Nephron (organoid): ENCODE data around the gene DUSP5.

Experiments
- H3K27ac Mint-ChIP-seq, 3 experiments: 2 replicates each; pipeline ENCODE4 v1.8.0; 2020; ENCODE audit warnings: mixed read lengths in 3 of 3, mild to moderate bottlenecking in 2 of 3, moderate library complexity in 1 of 3
- H3K27me3 Mint-ChIP-seq: 2 replicates; pipeline ENCODE4 v1.8.0; 2021; ENCODE audit warnings: low read depth, mild to moderate bottlenecking, moderate library complexity, mixed read lengths
- H3K36me3 Mint-ChIP-seq: 2 replicates; pipeline ENCODE4 v1.8.0; 2020; ENCODE audit warnings: low read depth, mixed read lengths
- H3K4me1 Mint-ChIP-seq: 2 replicates; pipeline ENCODE4 v1.8.0; 2020; ENCODE audit warnings: mixed read lengths
- H3K4me3 Mint-ChIP-seq, 3 experiments: 2 replicates each; pipeline ENCODE4 v1.8.0; 2020; ENCODE audit warnings: mild to moderate bottlenecking in 3 of 3, mixed read lengths in 3 of 3, moderate library complexity in 2 of 3
- H3K9me3 Mint-ChIP-seq: 2 replicates; pipeline ENCODE4 v1.8.0; 2020; ENCODE audit warnings: mixed read lengths
- CTCF ChIP-seq, 3 experiments: fragments of 200-600 bp; sonication (generic); IDR thresholded peaks; one replicate each; pipeline ENCODE4 v1.5.0; 2021; ENCODE audit warnings: antibody characterized with exemption in 3 of 3; ENCODE audit not compliant: unreplicated experiment in 3 of 3

The DUSP5 gene

DNA sequence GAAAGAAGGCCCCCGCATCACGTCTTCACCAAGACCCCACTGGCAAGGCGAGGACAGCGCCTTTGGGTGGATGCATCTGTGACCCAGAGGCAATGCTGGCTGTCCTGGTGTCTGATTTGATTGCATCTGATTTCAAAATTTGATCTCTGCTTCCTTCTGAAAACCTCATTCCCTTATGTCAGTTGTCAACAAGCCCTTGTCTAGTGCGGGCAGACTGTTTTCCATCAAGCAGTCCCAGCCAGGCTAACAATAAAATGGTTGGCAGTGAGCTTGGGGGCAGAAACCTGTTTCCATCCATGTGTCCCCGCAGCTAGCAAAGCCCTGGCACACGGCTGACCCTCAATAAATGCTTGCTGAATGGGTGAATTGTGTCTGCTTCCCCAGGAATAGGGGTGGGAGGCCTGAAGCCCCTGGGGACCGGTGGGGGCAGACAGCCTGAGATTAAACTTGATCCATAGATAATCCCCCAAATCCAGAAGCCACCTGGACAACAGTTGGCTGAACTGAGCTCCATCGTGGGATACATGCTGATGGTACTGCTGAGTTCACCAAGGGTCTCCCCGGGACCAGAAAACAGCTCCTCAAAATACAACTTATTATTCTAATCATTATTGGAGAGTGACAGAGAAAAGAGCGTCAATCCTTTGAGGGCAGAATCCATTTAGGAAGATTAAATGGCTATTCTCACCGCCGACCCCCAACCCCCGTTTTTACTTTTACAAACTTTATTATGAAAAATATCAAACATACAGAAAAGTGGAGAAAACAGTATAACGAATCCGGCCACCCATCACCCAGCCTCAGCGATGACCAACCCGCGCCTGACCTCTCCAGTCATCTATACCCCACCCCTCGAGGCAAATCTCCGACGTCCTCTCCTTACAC, 912 bp upstream of the DUSP5 start:
- H3K4me1 Mint-ChIP-seq: peaks cover 50% of the 10 kb centered on the region
- TF ChIP-seq CTCF (IDR thresholded peaks at IDR 0.05; ENCODE audit: unreplicated experiment in 3 of 3): no peak
- no peaks in the 10 kb centered on the region for H3K36me3 Mint-ChIP-seq
- H3K4me3 Mint-ChIP-seq: peak overlapping the region; percentile 85 to 96 (median 88)
- H3K9me3 Mint-ChIP-seq: no peaks in the 10 kb centered on the region
- peak overlapping the region; percentile 3 to 86 (median 17) for H3K27ac Mint-ChIP-seq
- peaks cover 45% of the 10 kb centered on the region for H3K27me3 Mint-ChIP-seq

DNA sequence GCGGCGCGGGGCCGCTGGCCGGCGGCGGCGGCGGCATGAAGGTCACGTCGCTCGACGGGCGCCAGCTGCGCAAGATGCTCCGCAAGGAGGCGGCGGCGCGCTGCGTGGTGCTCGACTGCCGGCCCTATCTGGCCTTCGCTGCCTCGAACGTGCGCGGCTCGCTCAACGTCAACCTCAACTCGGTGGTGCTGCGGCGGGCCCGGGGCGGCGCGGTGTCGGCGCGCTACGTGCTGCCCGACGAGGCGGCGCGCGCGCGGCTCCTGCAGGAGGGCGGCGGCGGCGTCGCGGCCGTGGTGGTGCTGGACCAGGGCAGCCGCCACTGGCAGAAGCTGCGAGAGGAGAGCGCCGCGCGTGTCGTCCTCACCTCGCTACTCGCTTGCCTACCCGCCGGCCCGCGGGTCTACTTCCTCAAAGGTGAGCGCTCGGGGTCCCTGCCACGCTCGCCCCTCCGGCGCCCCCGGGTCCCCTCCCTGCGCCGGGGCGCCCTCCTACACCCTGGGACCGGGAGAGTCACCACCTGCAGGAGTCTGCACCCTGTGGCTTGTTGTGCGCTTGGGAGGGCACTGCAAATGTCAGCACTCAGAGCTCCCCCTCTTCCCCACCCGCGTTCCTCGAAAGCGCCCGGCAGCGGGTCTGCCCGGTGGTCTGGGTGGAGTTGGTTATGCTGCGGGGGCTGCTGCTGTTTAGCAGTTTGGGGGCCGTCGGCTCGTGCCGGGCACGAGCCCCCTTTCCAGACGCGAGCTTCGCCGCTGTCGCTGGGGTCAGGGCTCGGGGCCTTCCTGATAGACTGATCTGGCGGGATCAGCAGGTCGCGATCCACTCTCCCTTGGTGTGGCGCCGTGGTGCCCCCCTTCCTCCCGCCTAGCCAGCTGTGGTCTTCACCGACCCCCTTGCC, 627 bp downstream of the DUSP5 start:
- Mint-ChIP-seq H3K9me3 (no peaks in the 10 kb centered on the region), H3K36me3 (no peaks in the 10 kb centered on the region), H3K27ac (peak overlapping the region in 2 of 3 experiments; percentile 42 to 54), H3K4me3 (peak overlapping the region; percentile 87 to 96 (median 89)), H3K4me1 (peaks cover 62% of the 10 kb centered on the region), H3K27me3 (peaks cover 54% of the 10 kb centered on the region)
- no peak for TF ChIP-seq CTCF (IDR thresholded peaks at IDR 0.05; ENCODE audit: unreplicated experiment in 3 of 3)

GRCh38 chr10:110498982-110499795, 1.5 kb downstream of the DUSP5 start:
- peak in 1 of 3 experiments; percentile 22 for TF ChIP-seq CTCF (IDR thresholded peaks at IDR 0.05; ENCODE audit: unreplicated experiment in 3 of 3)
- peak overlapping the region; percentile 38 to 54 (median 42) for H3K27ac Mint-ChIP-seq
- no peaks in the 10 kb centered on the region for H3K9me3 Mint-ChIP-seq
- peaks cover 70% of the 10 kb centered on the region for H3K4me1 Mint-ChIP-seq
- peak overlapping the region; percentile 87 to 96 (median 89) for H3K4me3 Mint-ChIP-seq
- peaks cover 59% of the 10 kb centered on the region for H3K27me3 Mint-ChIP-seq
- H3K36me3 Mint-ChIP-seq: no peaks in the 10 kb centered on the region

GRCh38 chr10:110499796-110500514, 2.2 kb downstream of the DUSP5 start:
- no peaks in the 10 kb centered on the region for H3K9me3 Mint-ChIP-seq
- H3K4me3 Mint-ChIP-seq: peak overlapping the region; percentile 87 to 96 (median 89)
- peaks cover 78% of the 10 kb centered on the region for H3K4me1 Mint-ChIP-seq
- peaks cover 3% of the 10 kb centered on the region for H3K36me3 Mint-ChIP-seq
- peak overlapping the region in 2 of 3 experiments; percentile 38 to 78 for H3K27ac Mint-ChIP-seq
- peaks cover 59% of the 10 kb centered on the region for H3K27me3 Mint-ChIP-seq
- TF ChIP-seq CTCF (IDR thresholded peaks at IDR 0.05; ENCODE audit: unreplicated experiment in 3 of 3): no peak

GRCh38 chr10:110500515-110500905, 2.8 kb downstream of the DUSP5 start:
- Mint-ChIP-seq H3K9me3 (no peaks in the 10 kb centered on the region), H3K27ac (peak overlapping the region in 1 of 3 experiments; percentile 78), H3K27me3 (peaks cover 59% of the 10 kb centered on the region), H3K4me1 (peaks cover 79% of the 10 kb centered on the region), H3K36me3 (peaks cover 3% of the 10 kb centered on the region), H3K4me3 (peak overlapping the region; percentile 87 to 96 (median 89))
- no peak for TF ChIP-seq CTCF (IDR thresholded peaks at IDR 0.05; ENCODE audit: unreplicated experiment in 3 of 3)
